CD14-positive monocyte (primary cell): ENCODE results near the gene NR4A1. TPM values are rescaled to one million over a fixed set of nuclear protein-coding genes. Genes with fewer than 3 reads are reported as not detected.

Source experiments
- DNase-seq, 3 donors: peaks; one replicate each; pipeline ENCODE4 v3.0.0-alpha.2; 2011 to 2022
- H2AFZ ChIP-seq: 2 replicates; pipeline ENCODE4 v1.6.0; 2012; ENCODE audit warnings: mild to moderate bottlenecking, low read depth, low read length, inconsistent platforms; ENCODE audit not compliant: insufficient read depth, poor library complexity, severe bottlenecking
- H3K27ac ChIP-seq, 2 donors: 1 replicate in 1 of 2; 2 replicates in 1 of 2; pipeline ENCODE4 v1.5.1; 2012 to 2013; ENCODE audit warnings: low read length in 2 of 2, control low read depth in 1 of 2, inconsistent platforms in 1 of 2, low read depth in 1 of 2, mild to moderate bottlenecking in 1 of 2
- H3K27me3 ChIP-seq, 2 donors: one replicate each; pipeline versions ENCODE4 v1.6.0 to v1.6.1; 2011 to 2013; ENCODE audit warnings: low read length in 2 of 2; ENCODE audit not compliant: control insufficient read depth in 2 of 2, insufficient read depth in 2 of 2
- H3K36me3 ChIP-seq, 2 donors: replicated peaks in 1 of 2; 1 replicate in 1 of 2; 2 replicates in 1 of 2; pipeline versions ENCODE4 v1.5.1 to v1.6.1; 2012 to 2013; ENCODE audit warnings: low read length in 2 of 2, control low read depth in 1 of 2, inconsistent platforms in 1 of 2, mild to moderate bottlenecking in 1 of 2; ENCODE audit not compliant: insufficient read depth in 2 of 2, control insufficient read depth in 1 of 2
- H3K4me1 ChIP-seq, 2 donors: 1 replicate in 1 of 2; 2 replicates in 1 of 2; pipeline versions ENCODE4 v1.5.1 to v1.6.1; 2012 to 2013; ENCODE audit warnings: low read length in 2 of 2, control low read depth in 1 of 2, inconsistent platforms in 1 of 2, mild to moderate bottlenecking in 1 of 2, moderate library complexity in 1 of 2; ENCODE audit not compliant: insufficient read depth in 2 of 2, control insufficient read depth in 1 of 2
- H3K4me2 ChIP-seq: replicated peaks from 2 replicates; pipeline ENCODE3; 2012; ENCODE audit warnings: low read length, moderate library complexity, mild to moderate bottlenecking; ENCODE audit not compliant: poor library complexity, severe bottlenecking; ENCODE audit errors: extremely low read depth
- H3K4me3 ChIP-seq, 3 experiments: fragments of 200-600 bp in 1 of 3; sonication (generic) in 1 of 3; replicated peaks in 1 of 3; 1 replicate in 2 of 3; 2 replicates in 1 of 3; pipeline ENCODE4 v1.5.1; 2011 to 2013; ENCODE audit warnings: low read length in 3 of 3, mild to moderate bottlenecking in 3 of 3, control low read depth in 2 of 3, low read depth in 2 of 3, inconsistent platforms in 1 of 3, moderate library complexity in 1 of 3
- H3K79me2 ChIP-seq: 2 replicates; pipeline ENCODE4 v1.6.0; 2012; ENCODE audit warnings: mild to moderate bottlenecking, control low read depth, inconsistent platforms, low read length, moderate library complexity; ENCODE audit not compliant: insufficient read depth
- H3K9ac ChIP-seq: 2 replicates; pipeline ENCODE4 v1.6.0; 2017; ENCODE audit warnings: low read length, mild to moderate bottlenecking; ENCODE audit not compliant: insufficient read depth, poor library complexity, severe bottlenecking
- H3K9me3 ChIP-seq, 2 donors: replicated peaks in 1 of 2; 1 replicate in 1 of 2; 2 replicates in 1 of 2; pipeline versions ENCODE4 v1.5.1 to v1.6.1; 2012 to 2013; ENCODE audit warnings: low read length in 2 of 2, control low read depth in 1 of 2; ENCODE audit not compliant: control insufficient read depth in 1 of 2, insufficient read depth in 1 of 2
- H4K20me1 ChIP-seq: 2 replicates; pipeline ENCODE4 v1.6.0; 2012; ENCODE audit warnings: mild to moderate bottlenecking, low read length, control low read depth, moderate library complexity; ENCODE audit not compliant: insufficient read depth
- H3K27ac Mint-ChIP-seq, 7 donors: one replicate each; pipeline ENCODE4 v1.8.0; 2020; ENCODE audit warnings: mild to moderate bottlenecking in 7 of 7, mixed read lengths in 7 of 7, moderate library complexity in 6 of 7, inconsistent platforms in 2 of 7
- H3K27me3 Mint-ChIP-seq, 3 donors: one replicate each; pipeline ENCODE4 v1.8.0; 2021 to 2022; ENCODE audit warnings: low read depth in 3 of 3, mild to moderate bottlenecking in 3 of 3, mixed read lengths in 3 of 3, moderate library complexity in 3 of 3, inconsistent platforms in 1 of 3
- H3K36me3 Mint-ChIP-seq, 2 donors: one replicate each; pipeline ENCODE4 v1.8.0; 2020; ENCODE audit warnings: mixed read lengths in 2 of 2, inconsistent platforms in 1 of 2, mild to moderate bottlenecking in 1 of 2
- H3K4me1 Mint-ChIP-seq: one replicate; pipeline ENCODE4 v1.8.0; 2020; ENCODE audit warnings: mild to moderate bottlenecking, mixed read lengths
- H3K4me3 Mint-ChIP-seq, 2 donors: one replicate each; pipeline ENCODE4 v1.8.0; 2020; ENCODE audit warnings: mild to moderate bottlenecking in 2 of 2, mixed read lengths in 2 of 2, moderate library complexity in 1 of 2
- H3K9me3 Mint-ChIP-seq, 7 donors: one replicate each; pipeline ENCODE4 v1.8.0; 2020 to 2022; ENCODE audit warnings: mixed read lengths in 7 of 7, mild to moderate bottlenecking in 6 of 7, moderate library complexity in 6 of 7, inconsistent platforms in 2 of 7
- CTCF ChIP-seq: fragments of 200-600 bp; IDR thresholded peaks from one replicate; pipeline ENCODE4 v1.8.0; 2022; ENCODE audit warnings: antibody characterized with exemption, mild to moderate bottlenecking
- WGBS: methylation state at CpG from one replicate; pipeline ENCODE4 v1.1.5; 2013; ENCODE audit warnings: missing lambda C conversion rate; ENCODE audit not compliant: insufficient coverage; 5-methylcytosine and 5-hydroxymethylcytosine counted together
- intact Hi-C, 2 donors: fragments of 100-400 bp; cut with micrococcal nuclease; formaldehyde crosslinking; loops; one replicate each; pipeline versions ENCODE4 v1.15.0 to v1.15.1; 2023
- polyA plus RNA-seq, 3 donors: library from polyadenylated mRNA; depleted of rRNA in 1 of 3; unstranded in 2 of 3; stranded (reverse) in 1 of 3; fragments of 300-500 nt in 2 of 3; fragments of >200 nt in 1 of 3; fragmentation: Illumina TruSeq in 2 of 3; gene quantifications; 1 replicate in 2 of 3; 2 replicates in 1 of 3; pipeline ENCODE4 v1.2.3, GENCODE V29; 2012 to 2021

NR4A1 gene
- polyA plus RNA-seq, 3 donors, result 10.1 to 1,297 (median 41.4) TPM

DNA sequence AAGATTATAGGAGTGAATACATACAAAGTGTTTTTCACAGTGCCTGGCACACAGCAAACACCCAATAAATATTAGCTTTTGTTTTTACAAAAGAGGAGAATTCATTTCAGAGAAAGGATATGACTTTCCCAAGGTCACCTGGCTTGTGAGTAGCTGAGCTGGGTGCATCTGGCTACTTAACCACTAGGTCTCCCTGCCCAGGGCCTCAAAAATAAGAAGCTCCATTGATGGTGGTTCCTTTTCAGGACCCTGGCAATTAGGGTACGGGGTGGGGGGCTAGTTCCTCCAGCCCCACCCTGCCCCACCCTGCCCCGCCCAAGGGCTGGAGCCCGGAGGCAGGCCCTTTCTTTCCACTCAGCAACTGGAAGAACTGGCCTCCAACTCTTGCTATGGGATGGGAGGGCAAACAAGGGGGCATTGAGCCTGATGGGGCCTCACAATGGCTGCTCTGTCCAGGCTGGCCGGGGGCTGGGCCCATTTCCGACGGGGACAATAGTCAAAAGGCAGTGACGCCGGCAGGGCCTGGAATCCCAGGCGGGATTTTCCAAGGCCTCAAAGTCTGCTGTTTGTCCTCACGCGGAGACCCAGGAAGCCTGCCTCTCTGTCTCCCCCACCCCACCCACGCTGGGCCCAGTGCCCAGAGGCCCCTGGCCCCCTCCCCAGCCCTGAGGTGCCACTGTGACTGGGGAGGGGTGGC lies 10.4 kb downstream of the NR4A1 start:
- TF ChIP-seq CTCF, result no peak
- no peaks in the 10 kb centered on the region for H3K9me3 ChIP-seq
- Mint-ChIP-seq H3K27ac (no peak overlapping the region), H3K4me1 (peaks cover 10% of the 10 kb centered on the region), H3K4me3 (no peak overlapping the region), H3K9me3 (peaks cover 0 to 2% (median 0%) of the 10 kb centered on the region in 7 donors), H3K27me3 (peaks cover 4 to 19% (median 11%) of the 10 kb centered on the region in 3 donors), H3K36me3 (peaks cover 5 to 16% of the 10 kb centered on the region in 2 donors)
- H3K79me2 ChIP-seq, result no peaks in the 10 kb centered on the region
- H3K9ac ChIP-seq, result no peak overlapping the region
- H3K4me2 ChIP-seq, result no peak overlapping the region
- intact Hi-C loops, result no loop called here
- H3K27ac ChIP-seq, result no peak overlapping the region
- peaks cover 21% of the 10 kb centered on the region for H4K20me1 ChIP-seq
- WGBS, result 96% methylated on average over 5 of the region's 12 CpGs
- no peak overlapping the region for H2AFZ ChIP-seq
- no peak overlapping the region for H3K4me3 ChIP-seq
- H3K36me3 ChIP-seq, result peaks cover 0 to 10% of the 10 kb centered on the region in 2 donors
- H3K4me1 ChIP-seq, result no peaks in the 10 kb centered on the region
- DNase-seq, result no peak
- no peaks in the 10 kb centered on the region for H3K27me3 ChIP-seq

GRCh38 chr12:52062167-52063081 lies 11.2 kb downstream of the NR4A1 start:
- no peak overlapping the region for H3K9ac ChIP-seq
- no peak overlapping the region for H2AFZ ChIP-seq
- Mint-ChIP-seq H3K27me3 (peaks cover 2 to 21% (median 16%) of the 10 kb centered on the region in 3 donors), H3K4me1 (peaks cover 16% of the 10 kb centered on the region), H3K27ac (no peak overlapping the region), H3K4me3 (no peak overlapping the region), H3K9me3 (peaks cover 0 to 2% (median 0%) of the 10 kb centered on the region in 7 donors), H3K36me3 (peaks cover under 1 to 10% of the 10 kb centered on the region in 2 donors)
- H3K4me1 ChIP-seq, result no peaks in the 10 kb centered on the region
- peaks cover 0 to 2% of the 10 kb centered on the region in 2 donors for H3K36me3 ChIP-seq
- TF ChIP-seq CTCF, result no peak
- H3K4me3 ChIP-seq, result no peak overlapping the region
- DNase-seq, result no peak
- intact Hi-C loops, result no loop called here
- H3K27me3 ChIP-seq, result peaks cover 0 to 5% of the 10 kb centered on the region in 2 donors
- 90% methylated on average over 4 of the region's 6 CpGs for WGBS
- no peaks in the 10 kb centered on the region for H3K79me2 ChIP-seq
- H4K20me1 ChIP-seq, result peaks cover 13% of the 10 kb centered on the region
- no peak overlapping the region for H3K27ac ChIP-seq
- no peak overlapping the region for H3K4me2 ChIP-seq
- H3K9me3 ChIP-seq, result no peaks in the 10 kb centered on the region
